ENCODE results near the gene RPL13. TPM values are rescaled to one million over a fixed set of nuclear protein-coding genes. Genes with fewer than 3 reads are reported as not detected.
A peak's percentile ranks its signal among the peaks of the same experiment; 100 is the strongest.

The RPL13 gene
- total RNA-seq, 1 donor from 2014 or later = 1,727 TPM

DNA sequence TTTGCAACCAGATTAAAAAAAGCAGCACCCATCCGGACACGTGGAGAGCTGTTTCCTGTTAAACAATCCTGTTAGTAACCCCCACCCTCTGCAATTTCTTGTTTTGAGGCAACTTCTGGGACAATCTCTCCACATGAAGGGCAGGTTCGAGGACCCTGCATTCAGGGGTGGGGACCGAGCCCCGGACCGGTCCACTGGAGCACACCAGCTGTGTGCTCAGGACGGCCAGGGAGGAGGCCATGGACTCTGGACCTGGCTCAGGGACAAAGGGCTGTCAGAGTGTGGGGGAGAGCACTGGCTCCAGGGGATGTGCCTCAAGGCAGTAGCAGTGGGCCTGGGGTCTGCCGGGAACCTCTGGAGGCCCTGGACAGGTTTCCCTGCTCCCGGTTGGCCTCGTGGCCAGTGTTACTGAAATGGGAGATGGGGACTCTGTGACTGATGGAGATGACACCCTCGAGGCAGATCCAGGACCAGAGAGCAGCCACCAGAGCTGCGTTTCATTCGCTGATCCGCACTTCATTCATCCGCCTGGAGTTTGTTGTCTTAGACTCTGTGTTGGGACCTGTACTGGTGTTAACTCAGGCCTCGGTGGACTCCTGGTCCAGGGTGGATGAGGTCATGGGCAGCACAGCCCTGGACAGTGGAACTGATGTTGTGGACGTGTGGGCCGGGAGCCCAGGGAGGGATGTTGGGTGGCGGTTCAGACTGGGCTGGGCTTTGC, 12.2 kb downstream of the RPL13 start:
- Histone ChIP-seq H3K4me1 (peaks cover 13% of the 10 kb centered on the region), H3K4me3 (no peak overlapping the region), H3K36me3 (no peaks in the 10 kb centered on the region), H3K9me3 (no peaks in the 10 kb centered on the region), H3K27me3 (ENCODE audit: low read depth) (peaks cover 55% of the 10 kb centered on the region), H3K27ac (no peak overlapping the region)
- intact Hi-C loops (cut with DNase I) = no loop called here
- no peak for DNase-seq
- TF ChIP-seq, protein P1, sequence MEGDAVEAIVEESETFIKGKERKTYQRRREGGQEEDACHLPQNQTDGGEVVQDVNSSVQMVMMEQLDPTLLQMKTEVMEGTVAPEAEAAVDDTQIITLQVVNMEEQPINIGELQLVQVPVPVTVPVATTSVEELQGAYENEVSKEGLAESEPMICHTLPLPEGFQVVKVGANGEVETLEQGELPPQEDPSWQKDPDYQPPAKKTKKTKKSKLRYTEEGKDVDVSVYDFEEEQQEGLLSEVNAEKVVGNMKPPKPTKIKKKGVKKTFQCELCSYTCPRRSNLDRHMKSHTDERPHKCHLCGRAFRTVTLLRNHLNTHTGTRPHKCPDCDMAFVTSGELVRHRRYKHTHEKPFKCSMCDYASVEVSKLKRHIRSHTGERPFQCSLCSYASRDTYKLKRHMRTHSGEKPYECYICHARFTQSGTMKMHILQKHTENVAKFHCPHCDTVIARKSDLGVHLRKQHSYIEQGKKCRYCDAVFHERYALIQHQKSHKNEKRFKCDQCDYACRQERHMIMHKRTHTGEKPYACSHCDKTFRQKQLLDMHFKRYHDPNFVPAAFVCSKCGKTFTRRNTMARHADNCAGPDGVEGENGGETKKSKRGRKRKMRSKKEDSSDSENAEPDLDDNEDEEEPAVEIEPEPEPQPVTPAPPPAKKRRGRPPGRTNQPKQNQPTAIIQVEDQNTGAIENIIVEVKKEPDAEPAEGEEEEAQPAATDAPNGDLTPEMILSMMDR (IDR thresholded peaks at IDR 0.05) = no peak
- no peak for ATAC-seq

DNA sequence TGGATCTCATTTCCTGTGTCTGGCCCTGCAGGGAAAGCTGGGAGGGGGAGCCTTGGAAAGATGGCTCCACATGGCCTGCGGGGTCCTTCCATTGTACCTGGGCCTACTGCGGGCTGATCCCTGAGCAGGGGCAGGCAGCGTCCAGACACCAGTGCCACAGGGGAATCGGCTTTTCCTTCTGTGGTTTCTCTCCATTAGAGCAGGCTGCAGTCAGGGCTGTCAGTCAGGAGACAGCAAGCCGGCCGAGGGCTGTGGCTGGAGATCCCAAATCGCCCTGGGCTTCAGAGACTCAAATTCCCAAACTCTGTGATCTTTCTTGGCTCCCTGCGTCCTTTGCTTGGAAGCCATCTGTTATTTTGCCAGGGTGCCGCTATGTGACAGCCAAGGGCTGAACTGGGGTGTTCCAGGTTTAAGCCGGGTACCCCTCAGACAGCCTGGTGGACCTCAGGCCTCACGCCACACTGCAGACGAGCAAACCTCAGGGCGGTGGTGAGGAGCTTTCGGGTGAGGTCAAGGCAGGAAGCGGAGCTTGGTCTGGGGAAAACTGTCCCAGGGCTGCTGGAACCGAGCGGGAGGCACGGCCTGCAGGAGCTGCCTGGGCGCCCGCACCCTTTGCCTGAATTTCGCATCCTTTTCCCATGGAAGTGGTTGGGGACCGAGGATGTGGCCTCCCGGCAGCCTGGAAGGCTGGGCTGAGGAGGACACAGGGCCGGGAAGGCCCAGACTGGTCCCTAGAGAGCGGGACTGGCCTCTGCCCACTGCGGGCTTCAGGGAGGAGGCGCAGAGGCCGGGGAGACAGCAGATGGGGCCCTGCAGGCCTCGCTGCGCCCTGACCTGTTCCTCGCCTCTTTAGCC, 13.6 kb downstream of the RPL13 start:
- DNase-seq (no peak), ATAC-seq (no peak)
- Histone ChIP-seq H3K9me3 (no peaks in the 10 kb centered on the region), H3K36me3 (no peaks in the 10 kb centered on the region), H3K27ac (no peak overlapping the region), H3K4me3 (peak overlapping the region; percentile 37), H3K27me3 (ENCODE audit: low read depth) (peaks cover 55% of the 10 kb centered on the region), H3K4me1 (peaks cover 13% of the 10 kb centered on the region)
- TF ChIP-seq, protein P1 (IDR thresholded peaks at IDR 0.05) = no peak
- intact Hi-C loops (cut with DNase I) = no loop called here

DNA sequence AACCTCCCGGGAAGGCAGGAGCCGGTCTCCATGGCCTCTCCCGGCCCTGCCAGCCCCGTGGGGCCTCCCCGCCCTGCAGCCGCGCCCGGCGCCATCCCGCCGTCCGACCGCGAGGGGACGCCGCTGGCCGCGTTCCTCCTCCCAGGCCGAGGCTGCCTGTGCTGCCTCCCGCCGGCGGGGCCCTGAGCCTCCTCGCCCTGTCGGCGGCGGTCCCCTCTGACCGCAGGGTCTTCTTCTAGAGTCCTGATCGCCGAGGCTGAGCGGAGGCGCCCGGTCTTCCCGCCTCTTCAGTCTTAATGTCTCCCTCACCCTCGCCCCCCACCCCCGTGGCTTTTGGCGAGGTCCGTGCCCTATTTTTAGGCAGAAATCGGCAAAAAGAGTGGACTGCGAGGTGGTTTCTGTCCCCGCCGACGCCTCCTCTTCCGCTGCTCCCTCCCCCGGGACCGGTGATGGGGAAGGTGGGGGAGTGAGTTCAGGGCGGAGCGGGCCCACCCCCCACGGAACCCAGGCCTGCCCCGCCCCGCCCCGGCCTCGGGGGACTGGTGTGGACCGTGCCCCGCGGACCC, 14.3 kb downstream of the RPL13 start:
- H3K4me1 ChIP-seq = peaks cover 13% of the 10 kb centered on the region
- intact Hi-C loops (cut with DNase I) = no loop called here
- TF ChIP-seq, protein P1 (IDR thresholded peaks at IDR 0.05) = peak; percentile 76
- DNase-seq = peak; percentile 67
- H3K9me3 ChIP-seq = no peaks in the 10 kb centered on the region
- H3K27me3 ChIP-seq (ENCODE audit: low read depth) = peaks cover 52% of the 10 kb centered on the region
- no peak overlapping the region for H3K27ac ChIP-seq
- peak overlapping the region; percentile 37 for H3K4me3 ChIP-seq
- ATAC-seq = peak; percentile 74 to 81
- H3K36me3 ChIP-seq = no peaks in the 10 kb centered on the region

DNA sequence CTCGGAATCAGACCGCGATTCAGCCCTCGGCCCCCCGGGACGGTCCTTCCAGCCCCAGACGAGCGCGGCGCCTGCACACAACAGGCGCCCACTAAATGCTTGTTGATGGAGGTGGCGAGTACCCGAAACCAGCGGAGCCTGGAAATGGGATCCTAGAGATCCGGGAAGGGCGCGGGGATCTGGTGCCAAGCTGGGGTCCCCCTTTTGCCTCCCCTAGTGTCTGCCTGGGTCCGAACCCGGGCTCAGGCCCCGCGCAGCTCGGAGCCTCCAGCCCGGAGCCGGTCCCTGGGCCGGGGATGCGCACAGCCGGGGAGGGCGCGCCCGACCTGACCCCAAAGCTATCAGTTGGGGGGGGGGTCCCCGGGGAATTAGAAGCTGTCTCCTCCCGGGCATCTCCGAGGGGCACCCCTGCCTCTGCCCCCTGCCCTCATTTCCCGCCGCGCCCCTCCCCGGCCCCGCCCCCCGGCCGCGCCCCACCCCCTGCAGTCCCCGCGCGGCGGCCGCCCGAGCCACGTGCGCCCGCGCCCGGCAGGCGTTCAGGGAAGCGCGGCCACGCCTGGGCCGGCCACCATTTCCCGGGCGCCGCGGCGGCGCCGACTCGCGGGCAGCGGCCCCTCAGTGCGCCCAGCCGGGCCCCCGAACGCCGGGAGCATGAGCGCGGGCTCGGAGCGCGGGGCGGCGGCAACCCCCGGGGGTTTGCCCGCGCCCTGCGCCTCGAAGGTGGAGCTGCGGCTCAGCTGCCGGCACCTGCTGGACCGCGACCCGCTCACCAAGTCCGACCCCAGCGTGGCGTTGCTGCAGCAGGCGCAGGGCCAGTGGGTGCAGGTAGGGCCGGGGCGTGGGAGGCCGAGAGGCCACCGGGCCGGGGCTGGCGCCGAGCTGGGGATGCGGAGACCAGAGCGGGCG, 15.0 kb downstream of the RPL13 start, which contains the start of gene CPNE7:
CPNE7 (plus strand) TSS at position 512 of the 906 bp plus-strand sequence; CDS start at position 652, 140 bp downstream.
- TF ChIP-seq, protein P1 (IDR thresholded peaks at IDR 0.05) = no peak
- peak within 1 kb of the TSS; percentile 37 for H3K4me3 ChIP-seq
- H3K27me3 ChIP-seq (ENCODE audit: low read depth) = peaks cover 52% of the 10 kb centered on the region
- H3K36me3 ChIP-seq = no peaks in the 10 kb centered on the region
- intact Hi-C loops (cut with DNase I) = no loop called here
- peaks cover 13% of the 10 kb centered on the region for H3K4me1 ChIP-seq
- no peaks in the 10 kb centered on the region for H3K9me3 ChIP-seq
- peak in 1 of 2 donors; percentile 22 for ATAC-seq
- no peak for DNase-seq
- H3K27ac ChIP-seq = no peak within 1 kb of the TSS

Data from lower lobe of right lung (tissue), 2 donors.